K562 (cell line): ENCODE measurements around the gene MTMR12. TPM values are rescaled to one million over a fixed set of nuclear protein-coding genes. Genes with fewer than 3 reads are reported as not detected.

Experiments
- ATAC-seq: fragments of 200-7000 bp; cut with Tn5 transposase; 3 replicates; pipeline ENCODE4 v1.9.1; 2020; ENCODE audit warnings: moderate library complexity
- BruUV-seq: library from RNA; stranded (reverse); fragments of 400-500 nt; replicated peaks from 2 replicates; lab custom pipeline; 2021; lab: Mats Ljungman, UMichigan
- CTCF ChIA-PET: fragments of 300-600 bp; formaldehyde crosslinking; extraction: SDS; loops from one replicate; lab custom pipeline; 2021; ENCODE audit warnings: low intra/inter-chr PET ratio; lab: Yijun Ruan, JAX
- POLR2A ChIA-PET: fragments of 300-600, 350-650 bp; sonication (Branson Sonifier 250); formaldehyde crosslinking; extraction: SDS; loops from one replicate; lab custom pipeline; 2021; ENCODE audit warnings: antibody characterized with exemption, inconsistent platforms; lab: Yijun Ruan, JAX
- DNase-seq, 4 experiments: peaks; one replicate each; pipeline versions ENCODE4 v3.0.0 to v3.0.0-alpha.2; 2011 to 2018; ENCODE audit warnings: low spot score in 3 of 4, mixed read lengths in 3 of 4; ENCODE audit errors: extremely low read depth in 1 of 4
- FAIRE-seq: peaks from 2 replicates; lab custom pipeline; 2011; peaks lifted over from hg19 to GRCh38; lab: Jason Lieb, UNC
- H2AFZ ChIP-seq: 2 replicates; pipeline ENCODE4 v1.6.0; 2011; ENCODE audit warnings: low read depth, low read length, control low read depth, inconsistent platforms
- H3K27ac ChIP-seq: fragments of 200-600 bp; 3 replicates; pipeline ENCODE4 v1.8.0; 2011; ENCODE audit warnings: low read depth, mild to moderate bottlenecking, control low read depth, inconsistent platforms, low read length, moderate library complexity, mixed read lengths; ENCODE audit errors: extremely low read depth
- H3K27me3 ChIP-seq, 2 experiments: fragments of 300-600 bp in 1 of 2; 2 replicates in 1 of 2; 3 replicates in 1 of 2; pipeline versions ENCODE4 v1.6.0 to v1.8.0; 2011; ENCODE audit warnings: inconsistent platforms in 2 of 2, low read length in 2 of 2, mild to moderate bottlenecking in 1 of 2, mixed read lengths in 1 of 2, moderate library complexity in 1 of 2; ENCODE audit not compliant: control insufficient read depth in 2 of 2, insufficient read depth in 2 of 2
- H3K36me3 ChIP-seq: fragments of 300-600 bp; 3 replicates; pipeline ENCODE4 v1.8.0; 2011; ENCODE audit warnings: mild to moderate bottlenecking, low read length, inconsistent platforms; ENCODE audit not compliant: control insufficient read depth, insufficient read depth
- H3K4me1 ChIP-seq, 2 experiments: fragments of 200-600 bp in 1 of 2; replicated peaks in 1 of 2; 2 replicates in 1 of 2; 3 replicates in 1 of 2; pipeline versions ENCODE4 v1.5.1 to v1.8.0; 2011; ENCODE audit warnings: inconsistent platforms in 2 of 2, low read length in 2 of 2, mild to moderate bottlenecking in 1 of 2, mixed read lengths in 1 of 2, moderate library complexity in 1 of 2; ENCODE audit not compliant: control insufficient read depth in 2 of 2, insufficient read depth in 2 of 2
- H3K4me2 ChIP-seq: 2 replicates; pipeline ENCODE4 v1.6.1; 2011; ENCODE audit warnings: low read length, control low read depth, inconsistent platforms, mixed read lengths; ENCODE audit not compliant: insufficient read depth
- H3K4me3 ChIP-seq: fragments of 200-600 bp; sonication (generic), shearing (Covaris generic); 2 replicates; pipeline ENCODE4 v1.5.1; 2016; ENCODE audit warnings: control low read depth, inconsistent platforms
- H3K79me2 ChIP-seq: fragments of 200-600 bp; 3 replicates; pipeline ENCODE4 v1.8.0; 2011; ENCODE audit warnings: low read length, inconsistent platforms; ENCODE audit not compliant: control insufficient read depth, insufficient read depth
- H3K9ac ChIP-seq, 2 experiments: 2 replicates each; pipeline versions ENCODE4 v1.6.0 to v1.6.1; 2011; ENCODE audit warnings: low read depth in 2 of 2, low read length in 2 of 2, control low read depth in 1 of 2, inconsistent platforms in 1 of 2, mild to moderate bottlenecking in 1 of 2, mixed read lengths in 1 of 2; ENCODE audit not compliant: insufficient read depth in 1 of 2
- H3K9me1 ChIP-seq: one replicate; pipeline ENCODE4 v1.6.0; 2011; ENCODE audit warnings: inconsistent platforms, mild to moderate bottlenecking, low read length, moderate library complexity; ENCODE audit not compliant: control insufficient read depth, insufficient read depth
- H3K9me3 ChIP-seq: replicated peaks from 2 replicates; pipeline ENCODE4 v1.5.1; 2011; ENCODE audit warnings: low read depth, low read length, inconsistent platforms; ENCODE audit not compliant: control insufficient read depth, insufficient read depth
- H4K20me1 ChIP-seq: replicated peaks from 2 replicates; pipeline ENCODE4 v1.6.1; 2011; ENCODE audit warnings: low read length, inconsistent platforms, mixed read lengths; ENCODE audit not compliant: control insufficient read depth, insufficient read depth
- BRD4 ChIP-seq: fragments of 200-600 bp; sonication (generic); IDR thresholded peaks from 2 replicates; pipeline ENCODE4 v1.6.1; 2017; ENCODE audit warnings: inconsistent platforms
- GATAD2B ChIP-seq: fragments of 450-650 bp; IDR thresholded peaks from 2 replicates; pipeline ENCODE4 v1.6.1; 2017; ENCODE audit warnings: mild to moderate bottlenecking, borderline replicate concordance
- IRF2 ChIP-seq: sonication (generic); formaldehyde crosslinking; IDR thresholded peaks from 2 replicates; pipeline ENCODE4 v1.8.1; 2022; ENCODE audit warnings: mild to moderate bottlenecking, missing genetic modification reagents
- KLF10 ChIP-seq: fragments of 250-450 bp; sonication (Bioruptor Pico); IDR thresholded peaks from 2 replicates; pipeline ENCODE4 v1.6.1; 2021; ENCODE audit warnings: matching md5 sums
- PHF8 ChIP-seq: fragments of 200-600 bp; sonication (generic); IDR thresholded peaks from 2 replicates; pipeline ENCODE4 v1.6.1; 2012; ENCODE audit warnings: mixed run types, mild to moderate bottlenecking, inconsistent platforms, low read length, moderate library complexity, borderline replicate concordance
- TCF7L2 ChIP-seq: fragments of 150-350 bp; IDR thresholded peaks from 2 replicates; pipeline ENCODE4 v1.6.1; 2016; ENCODE audit warnings: low read depth, mild to moderate bottlenecking, low read length, moderate library complexity
- ZBTB2 ChIP-seq: fragments of 450-650 bp; IDR thresholded peaks from 2 replicates; pipeline ENCODE4 v1.6.1; 2016; ENCODE audit warnings: antibody characterized with exemption
- ZNF512 ChIP-seq: IDR thresholded peaks from 2 replicates; pipeline ENCODE4 v1.6.1; 2016; ENCODE audit warnings: missing genetic modification characterization, missing compliant biosample characterization
- ZNF780A ChIP-seq: fragments of 250-450 bp; sonication (Bioruptor Pico); IDR thresholded peaks from 2 replicates; pipeline ENCODE4 v1.5.0; 2021; ENCODE audit warnings: mild to moderate bottlenecking
- ZNF79 ChIP-seq: fragments of 250-450 bp; sonication (Bioruptor Pico); IDR thresholded peaks from 2 replicates; pipeline ENCODE4 v1.4.0; 2020; ENCODE audit warnings: low read depth, mild to moderate bottlenecking, moderate library complexity
- WGBS: fragments of 100-300 bp; shearing (Covaris generic); methylation state at CpG from one replicate; pipeline ENCODE4 v1.1.6; 2016; ENCODE audit warnings: low coverage, mixed read lengths; ENCODE audit not compliant: insufficient coverage; ENCODE audit errors: missing lambda C conversion rate; 5-methylcytosine and 5-hydroxymethylcytosine counted together
- in situ Hi-C: fragments of 300-500 bp; cut with MboI; formaldehyde crosslinking; loops from 4 replicates; pipeline ENCODE4 v1.15.0; 2018; ENCODE audit warnings: inconsistent platforms, mixed read lengths
- intact Hi-C: fragments of 100-400 bp; cut with micrococcal nuclease; formaldehyde crosslinking; loops from 2 replicates; pipeline ENCODE4 v1.14.2; 2022
- polyA plus RNA-seq, 8 experiments: library from polyadenylated mRNA; depleted of rRNA in 4 of 8; stranded (reverse) in 5 of 8; unstranded in 3 of 8; fragments of >200 nt; fragmentation: Nextera tagmentation in 2 of 8; fragmentation: Illumina TruSeq in 1 of 8; extraction: Ambion mirVana in 2 of 8; extraction: Trizol in 1 of 8; gene quantifications; 2 replicates each; pipeline versions ENCODE4 v1.2.1 to v1.2.3, GENCODE V29; 2011 to 2014; ENCODE audit warnings: inconsistent platforms in 1 of 8, missing spikeins in 1 of 8
- total RNA-seq, 7 experiments: library from RNA; depleted of rRNA in 6 of 7; stranded (reverse); fragments of >200 nt in 6 of 7; fragmentation: Illumina TruSeq in 2 of 7; extraction: Trizol in 2 of 7; gene quantifications; 2 replicates each; pipeline versions ENCODE4 v1.2.1 to v1.2.3, GENCODE V29; 2011 to 2021; ENCODE audit warnings: low replicate concordance in 1 of 7
- TF ChIP-seq, protein P1 (sequence below): fragments of 250-450 bp; sonication (Bioruptor Pico); IDR thresholded peaks from 2 replicates; pipeline ENCODE4 v1.8.0; 2021; ENCODE audit warnings: borderline replicate concordance, mild to moderate bottlenecking, moderate library complexity; ENCODE audit not compliant: poor library complexity, severe bottlenecking

MTMR12 gene
- total and polyA plus RNA-seq, 9 of the 15 experiments (the other 6 are each of a cell fraction or from before 2014, with no cell fraction given): 4.0 to 28.7 (median 17.1) TPM

GRCh38 chr5:32232441-32233219 is 80.1 kb downstream of the MTMR12 start (continued):
- no peak for TF ChIP-seq PHF8
- TF ChIP-seq, all 486 proteins: peak for 12

DNA sequence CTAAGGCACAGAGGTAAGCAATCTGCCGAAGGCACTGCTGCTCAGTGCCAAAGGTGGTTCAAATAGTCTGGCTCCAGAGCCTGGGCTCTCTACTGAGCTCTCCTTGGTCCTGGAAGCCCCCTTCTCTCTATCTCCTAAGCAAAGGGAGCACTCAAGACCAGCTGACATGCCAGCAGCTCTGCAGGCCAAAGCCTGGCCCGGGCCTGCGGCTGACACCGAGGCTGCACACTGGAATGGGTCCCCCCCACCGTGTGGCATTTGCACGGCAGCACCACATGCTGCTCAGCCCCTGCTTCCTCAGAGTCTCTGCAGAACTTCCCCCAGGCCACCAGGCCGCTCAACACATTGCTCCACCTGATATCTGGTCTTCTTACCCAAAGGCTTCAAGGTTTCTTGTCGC is 80.8 kb downstream of the MTMR12 start:
- Histone ChIP-seq H4K20me1 (no peaks in the 10 kb centered on the region), H3K9me1 (no peaks in the 10 kb centered on the region), H3K4me2 (no peak overlapping the region), H3K36me3 (peaks cover 51% of the 10 kb centered on the region; the same call in 2 of the 3 replicates), H3K27ac (no peak overlapping the region), H3K4me1 (peaks cover 0 to 4% of the 10 kb centered on the region in 2 experiments; a peak in 1 of 5 replicates), H3K9me3 (no peaks in the 10 kb centered on the region), H3K4me3 (no peak overlapping the region), H2AFZ (no peak overlapping the region), H3K79me2 (no peaks in the 10 kb centered on the region), H3K9ac (0 out of 4 replicates have a peak overlapping the region, but pooled peaks of 1 of the 2 experiments have one; percentile 58), H3K27me3 (no peaks in the 10 kb centered on the region)
- no TSS peak for BruUV-seq
- FAIRE-seq: no peak
- DNase-seq: no peak
- intact Hi-C loops: loop anchor here (1.0 to 2.0 kb wide), 3 partner anchors 87 to 381 kb away; no protein-coding TSS in a partner anchor
- ATAC-seq: peak; percentile 15; the same call in 2 of the 3 replicates
- ChIA-PET POLR2A (interaction anchor here (0.6 to 1.3 kb wide), 5 partner anchors 11 to 382 kb away, joined by 3 to 5 read pairs (median 3); no protein-coding TSS in a partner anchor), CTCF (interaction anchor here (0.6 to 3.0 kb wide), 4 partner anchors 87 to 381 kb away, joined by 3 to 18 read pairs (median 8); no protein-coding TSS in a partner anchor)
- TF ChIP-seq, protein P1, sequence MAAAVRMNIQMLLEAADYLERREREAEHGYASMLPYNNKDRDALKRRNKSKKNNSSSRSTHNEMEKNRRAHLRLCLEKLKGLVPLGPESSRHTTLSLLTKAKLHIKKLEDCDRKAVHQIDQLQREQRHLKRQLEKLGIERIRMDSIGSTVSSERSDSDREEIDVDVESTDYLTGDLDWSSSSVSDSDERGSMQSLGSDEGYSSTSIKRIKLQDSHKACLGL: no peak
- TF ChIP-seq KLF10 (no peak), TCF7L2 (no peak), ZBTB2 (no peak), ZNF780A (no peak), ZNF512 (tag) (no peak), IRF2 (CRISPR knock-in tag) (no peak), ZNF79 (CRISPR knock-in tag) (no peak), BRD4 (no peak), GATAD2B (no peak)
- in situ Hi-C loops: no loop called here
- WGBS: 69% methylated on average over 8 of the region's 8 CpGs
